GM12865 (cell line): Measurements from ENCODE around the gene TCF12.

Experiments
- DNase-seq: peaks from one replicate; pipeline ENCODE4 v3.0.0; 2010; ENCODE audit warnings: low read depth
- H3K4me3 ChIP-seq: 2 replicates; pipeline ENCODE4 v1.5.1; 2011; ENCODE audit warnings: mild to moderate bottlenecking, low read depth, low read length, control low read depth
- TF ChIP-seq, protein P1 (sequence below): IDR thresholded peaks from 2 replicates; pipeline ENCODE4 v1.5.1; 2011; ENCODE audit warnings: low read length, control low read depth, low read depth, inconsistent platforms; ENCODE audit not compliant: insufficient read depth; ENCODE audit errors: missing control alignments

TCF12 gene

DNA sequence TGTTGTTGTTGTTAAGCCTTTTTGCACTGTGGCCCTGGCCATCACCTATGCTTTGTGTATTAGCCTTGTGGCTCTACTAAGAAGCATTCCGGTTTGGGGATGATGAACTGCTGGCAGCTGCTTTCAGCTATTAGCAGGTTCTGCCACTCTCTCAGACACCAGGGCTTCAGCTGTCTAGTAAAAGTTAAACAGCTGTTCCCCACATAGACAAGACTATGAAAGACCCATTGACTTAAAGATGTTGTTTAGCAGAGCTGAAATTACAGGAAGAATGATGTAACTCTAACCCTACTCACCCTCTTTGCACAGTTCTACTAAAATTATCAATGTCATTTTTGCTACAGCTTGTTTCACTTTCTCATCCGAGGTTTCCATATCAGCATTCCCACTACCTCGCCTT, 326.7 kb downstream of the TCF12 start:
- TF ChIP-seq, protein P1, sequence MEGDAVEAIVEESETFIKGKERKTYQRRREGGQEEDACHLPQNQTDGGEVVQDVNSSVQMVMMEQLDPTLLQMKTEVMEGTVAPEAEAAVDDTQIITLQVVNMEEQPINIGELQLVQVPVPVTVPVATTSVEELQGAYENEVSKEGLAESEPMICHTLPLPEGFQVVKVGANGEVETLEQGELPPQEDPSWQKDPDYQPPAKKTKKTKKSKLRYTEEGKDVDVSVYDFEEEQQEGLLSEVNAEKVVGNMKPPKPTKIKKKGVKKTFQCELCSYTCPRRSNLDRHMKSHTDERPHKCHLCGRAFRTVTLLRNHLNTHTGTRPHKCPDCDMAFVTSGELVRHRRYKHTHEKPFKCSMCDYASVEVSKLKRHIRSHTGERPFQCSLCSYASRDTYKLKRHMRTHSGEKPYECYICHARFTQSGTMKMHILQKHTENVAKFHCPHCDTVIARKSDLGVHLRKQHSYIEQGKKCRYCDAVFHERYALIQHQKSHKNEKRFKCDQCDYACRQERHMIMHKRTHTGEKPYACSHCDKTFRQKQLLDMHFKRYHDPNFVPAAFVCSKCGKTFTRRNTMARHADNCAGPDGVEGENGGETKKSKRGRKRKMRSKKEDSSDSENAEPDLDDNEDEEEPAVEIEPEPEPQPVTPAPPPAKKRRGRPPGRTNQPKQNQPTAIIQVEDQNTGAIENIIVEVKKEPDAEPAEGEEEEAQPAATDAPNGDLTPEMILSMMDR = no peak
- no peak overlapping the region for H3K4me3 ChIP-seq
- no peak for DNase-seq

DNA sequence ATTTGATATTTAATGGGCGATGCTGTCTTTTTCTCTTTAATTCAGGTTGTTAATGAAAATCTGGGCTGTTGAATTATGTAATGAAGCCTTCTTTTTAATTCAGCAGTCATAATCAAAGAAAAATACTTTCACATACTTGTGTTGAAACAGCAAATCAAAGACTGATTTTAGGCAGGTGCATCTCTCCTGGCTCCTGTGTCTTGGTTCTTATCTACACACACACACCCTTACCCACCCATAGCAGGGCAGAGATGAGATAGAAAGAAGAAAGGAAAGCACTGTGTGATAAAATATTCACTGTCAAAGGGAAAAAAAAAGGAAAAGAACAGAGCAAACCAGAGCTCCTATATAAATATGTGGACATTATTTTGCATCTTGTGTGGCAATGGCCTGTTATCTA, 327.3 kb downstream of the TCF12 start:
- TF ChIP-seq, protein P1 = no peak
- no peak for DNase-seq
- H3K4me3 ChIP-seq = no peak overlapping the region

DNA sequence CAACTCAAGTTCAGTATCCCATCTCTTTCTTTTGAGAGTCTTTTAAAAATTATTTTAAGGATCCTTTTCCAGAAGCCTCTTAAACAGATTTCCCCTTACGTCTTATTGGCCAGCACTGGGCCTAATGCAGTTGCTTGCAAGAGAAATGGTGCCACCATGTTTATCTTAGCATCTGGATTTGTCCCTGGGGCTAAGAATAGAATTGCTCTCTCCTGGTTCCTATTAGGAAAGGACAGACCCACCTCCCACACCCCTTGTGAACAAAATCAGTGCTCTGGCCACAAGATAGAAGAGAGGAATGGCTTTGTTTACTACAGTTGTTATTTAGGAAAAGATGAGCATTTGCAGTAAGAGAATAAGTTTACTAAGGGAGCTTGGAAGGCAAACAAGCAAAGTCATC, 329.6 kb downstream of the TCF12 start:
- H3K4me3 ChIP-seq = no peak overlapping the region
- TF ChIP-seq, protein P1 = no peak
- DNase-seq = no peak

DNA sequence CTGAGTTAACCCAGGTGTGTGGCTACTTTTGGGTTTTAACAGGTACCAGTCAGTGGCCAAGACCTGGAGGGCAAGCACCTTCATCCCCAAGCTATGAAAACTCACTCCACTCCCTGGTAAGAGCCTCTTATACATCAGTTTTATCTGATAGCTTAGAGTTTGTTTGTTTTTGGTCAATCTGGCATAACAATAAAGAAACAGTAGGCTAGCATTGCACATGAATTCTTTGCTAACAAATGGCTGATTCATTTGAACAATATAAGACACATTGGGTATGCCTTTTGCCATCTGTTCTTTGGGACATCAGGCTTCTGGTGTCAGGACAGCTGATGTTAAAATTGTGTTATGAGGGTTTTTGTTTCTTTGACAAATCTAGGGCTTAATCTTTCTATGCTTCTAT, 332.9 kb downstream of the TCF12 start:
- TF ChIP-seq, protein P1 = no peak
- no peak overlapping the region for H3K4me3 ChIP-seq
- DNase-seq = no peak

DNA sequence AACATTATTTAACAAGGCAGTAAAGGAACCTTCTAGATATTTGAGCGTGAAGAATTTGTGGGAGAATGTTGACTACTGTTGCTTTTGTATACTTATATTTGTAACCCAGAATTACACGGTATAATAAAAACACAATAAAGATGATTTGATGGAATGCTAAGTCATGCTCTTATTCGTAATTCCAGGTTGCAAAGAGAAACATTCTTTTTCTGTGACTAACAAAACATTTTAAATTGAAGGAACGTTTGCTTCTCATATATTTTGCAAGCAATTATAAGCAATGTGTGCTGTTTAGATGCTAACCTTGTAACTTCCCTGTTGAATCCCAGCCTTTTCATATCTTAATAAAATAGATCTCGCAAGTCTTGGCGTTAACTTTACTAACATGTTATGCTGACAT, 333.5 kb downstream of the TCF12 start:
- TF ChIP-seq, protein P1 = no peak
- no peak for DNase-seq
- no peak overlapping the region for H3K4me3 ChIP-seq

DNA sequence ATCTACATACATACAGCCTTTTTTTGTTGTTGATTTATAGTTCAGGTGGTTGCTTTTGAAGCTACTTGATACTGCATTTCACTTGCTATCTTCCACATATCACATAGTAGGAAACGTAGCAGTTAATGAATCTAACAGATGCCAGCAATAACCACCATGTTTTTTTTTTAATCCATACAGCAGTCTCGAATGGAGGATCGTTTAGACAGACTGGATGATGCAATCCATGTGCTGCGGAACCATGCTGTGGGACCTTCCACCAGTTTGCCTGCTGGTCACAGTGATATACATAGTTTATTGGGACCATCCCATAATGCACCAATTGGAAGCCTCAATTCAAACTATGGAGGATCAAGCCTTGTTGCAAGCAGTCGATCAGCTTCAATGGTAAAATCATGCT, 334.6 kb downstream of the TCF12 start:
- no peak for DNase-seq
- TF ChIP-seq, protein P1 = no peak

DNA sequence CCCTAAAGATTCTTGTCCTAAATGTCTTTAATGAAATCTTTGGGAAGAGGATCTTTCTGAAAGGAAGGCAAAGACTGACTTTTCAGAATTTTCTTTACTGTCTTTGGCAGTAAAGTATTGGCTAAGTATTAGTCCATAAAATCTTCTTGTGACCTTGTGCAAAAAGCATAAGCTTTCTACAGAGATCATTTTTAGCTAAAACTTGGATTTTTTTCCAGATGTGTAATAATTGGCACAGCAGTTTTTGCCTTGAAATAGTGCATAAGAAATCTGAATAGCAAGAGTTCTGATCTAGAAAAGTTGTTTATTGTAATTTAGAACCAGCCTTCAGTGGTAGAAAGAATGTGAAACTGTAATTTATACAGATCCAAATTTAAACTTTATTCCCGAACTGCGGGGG, 335.1 kb downstream of the TCF12 start:
- H3K4me3 ChIP-seq = no peak overlapping the region
- DNase-seq = no peak
- TF ChIP-seq, protein P1 = no peak

More for the DNA sequence above, 334.6 kb downstream of the TCF12 start:
- H3K4me3 ChIP-seq = no peak overlapping the region
